ENCODE measurements around the gene TES. TPM values are rescaled to one million over a fixed set of nuclear protein-coding genes. Genes with fewer than 3 reads are reported as not detected.

TES gene
- polyA plus RNA-seq, 1 experiment = 93.2 TPM

DNA sequence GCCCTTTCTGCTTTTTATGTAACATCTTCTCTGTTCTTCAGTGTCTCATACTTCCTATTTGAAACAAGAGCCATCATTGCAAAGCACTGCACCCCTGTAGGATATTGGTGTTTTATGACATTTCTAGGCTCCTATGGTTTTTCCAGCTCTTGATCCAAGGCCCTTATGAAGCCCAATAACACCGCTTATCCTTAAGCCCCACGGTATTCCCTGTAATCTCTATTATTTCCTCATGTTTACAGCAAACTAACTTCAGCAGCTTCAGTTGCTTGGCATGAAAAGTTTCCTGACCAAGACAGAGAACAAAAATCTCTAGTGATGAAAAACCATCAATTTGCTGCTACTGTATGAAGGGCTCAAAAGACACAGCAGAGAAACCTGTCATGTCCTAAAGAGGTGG is 34.1 kb upstream of the TES start:
- Histone ChIP-seq H3K36me3 (ENCODE audit: control insufficient read depth, insufficient read depth, low read length) (no peaks in the 10 kb centered on the region), H3K27me3 (ENCODE audit: control insufficient read depth, insufficient read depth, low read length) (no peaks in the 10 kb centered on the region), H3K4me3 (ENCODE audit: low read depth, low read length) (no peak overlapping the region)
- ChIA-PET POLR2A (interaction anchor here (0.7 kb wide), 1 partner anchor 1645 kb away, joined by 3 read pairs; no protein-coding TSS in a partner anchor), CTCF (interaction anchor here (0.8 to 8.4 kb wide), 10 partner anchors 13 to 628 kb away, joined by 3 to 192 read pairs (median 6); no protein-coding TSS in a partner anchor)
- no peak for DNase-seq (ENCODE audit: low read depth)
- TF ChIP-seq, protein P1, sequence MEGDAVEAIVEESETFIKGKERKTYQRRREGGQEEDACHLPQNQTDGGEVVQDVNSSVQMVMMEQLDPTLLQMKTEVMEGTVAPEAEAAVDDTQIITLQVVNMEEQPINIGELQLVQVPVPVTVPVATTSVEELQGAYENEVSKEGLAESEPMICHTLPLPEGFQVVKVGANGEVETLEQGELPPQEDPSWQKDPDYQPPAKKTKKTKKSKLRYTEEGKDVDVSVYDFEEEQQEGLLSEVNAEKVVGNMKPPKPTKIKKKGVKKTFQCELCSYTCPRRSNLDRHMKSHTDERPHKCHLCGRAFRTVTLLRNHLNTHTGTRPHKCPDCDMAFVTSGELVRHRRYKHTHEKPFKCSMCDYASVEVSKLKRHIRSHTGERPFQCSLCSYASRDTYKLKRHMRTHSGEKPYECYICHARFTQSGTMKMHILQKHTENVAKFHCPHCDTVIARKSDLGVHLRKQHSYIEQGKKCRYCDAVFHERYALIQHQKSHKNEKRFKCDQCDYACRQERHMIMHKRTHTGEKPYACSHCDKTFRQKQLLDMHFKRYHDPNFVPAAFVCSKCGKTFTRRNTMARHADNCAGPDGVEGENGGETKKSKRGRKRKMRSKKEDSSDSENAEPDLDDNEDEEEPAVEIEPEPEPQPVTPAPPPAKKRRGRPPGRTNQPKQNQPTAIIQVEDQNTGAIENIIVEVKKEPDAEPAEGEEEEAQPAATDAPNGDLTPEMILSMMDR (IDR thresholded peaks at IDR 0.05; ENCODE audit: insufficient read depth, low read depth, low read length) = no peak

DNA sequence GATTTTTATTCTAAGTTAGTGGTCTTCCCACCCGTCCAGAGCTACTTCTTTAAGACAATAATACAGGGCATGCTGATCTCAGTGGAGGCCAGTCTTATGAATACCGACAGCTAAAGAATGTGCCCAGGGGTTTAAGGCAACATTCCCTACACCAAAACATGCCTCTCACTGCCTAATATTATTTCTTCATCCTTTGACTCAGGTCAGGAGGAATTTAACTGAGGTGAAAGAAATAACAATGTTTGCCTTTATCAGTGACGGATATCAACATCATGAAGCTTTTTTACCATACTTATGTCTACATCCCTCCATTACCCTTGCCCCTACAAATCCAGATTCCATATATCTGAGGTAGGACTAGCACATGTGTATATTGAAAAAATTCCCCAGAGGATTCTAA is 33.3 kb upstream of the TES start:
- TF ChIP-seq, protein P1 (IDR thresholded peaks at IDR 0.05; ENCODE audit: insufficient read depth, low read depth, low read length) = no peak
- ChIA-PET CTCF (interaction anchor here (0.6 to 8.4 kb wide), 13 partner anchors 10 to 627 kb away, joined by 3 to 192 read pairs (median 4); no protein-coding TSS in a partner anchor), POLR2A (interaction anchor here (0.7 kb wide), 1 partner anchor 1646 kb away, joined by 3 read pairs; no protein-coding TSS in a partner anchor)
- DNase-seq (ENCODE audit: low read depth) = no peak
- H3K4me3 ChIP-seq (ENCODE audit: low read depth, low read length) = no peak overlapping the region
- no peaks in the 10 kb centered on the region for H3K36me3 ChIP-seq (ENCODE audit: control insufficient read depth, insufficient read depth, low read length)
- H3K27me3 ChIP-seq (ENCODE audit: control insufficient read depth, insufficient read depth, low read length) = no peaks in the 10 kb centered on the region

DNA sequence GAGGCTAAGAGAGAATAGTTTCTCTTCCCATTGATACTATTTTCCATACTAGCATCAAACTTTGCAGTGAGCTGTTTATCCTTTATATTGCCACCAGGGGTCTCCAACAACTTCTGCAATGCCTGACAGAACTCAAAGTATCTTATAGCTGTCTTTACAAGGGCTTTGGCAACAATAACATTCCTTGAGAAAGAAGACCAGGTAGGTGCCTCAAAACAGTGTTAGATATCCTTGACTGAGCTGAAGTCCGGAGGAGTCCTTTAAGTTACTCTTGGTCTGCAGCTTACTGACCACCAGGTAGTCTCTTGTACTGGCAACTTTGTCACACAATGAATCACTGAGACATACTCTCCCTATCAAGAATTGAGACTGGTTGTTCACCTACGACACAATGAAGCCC is 30.0 kb upstream of the TES start:
- POLR2A ChIA-PET = interaction anchor here (1.0 kb wide), 1 partner anchor 32 kb away, joined by 3 read pairs; no protein-coding TSS in a partner anchor
- Histone ChIP-seq H3K27me3 (ENCODE audit: control insufficient read depth, insufficient read depth, low read length) (no peaks in the 10 kb centered on the region), H3K4me3 (ENCODE audit: low read depth, low read length) (no peak overlapping the region), H3K36me3 (ENCODE audit: control insufficient read depth, insufficient read depth, low read length) (no peaks in the 10 kb centered on the region)
- CTCF ChIA-PET = interaction anchor here (0.7 to 8.4 kb wide), 19 partner anchors 9 to 411 kb away, joined by 3 to 192 read pairs (median 4); no protein-coding TSS in a partner anchor
- TF ChIP-seq, protein P1 (IDR thresholded peaks at IDR 0.05; ENCODE audit: insufficient read depth, low read depth, low read length) = peak; percentile 78
- DNase-seq (ENCODE audit: low read depth) = no peak

DNA sequence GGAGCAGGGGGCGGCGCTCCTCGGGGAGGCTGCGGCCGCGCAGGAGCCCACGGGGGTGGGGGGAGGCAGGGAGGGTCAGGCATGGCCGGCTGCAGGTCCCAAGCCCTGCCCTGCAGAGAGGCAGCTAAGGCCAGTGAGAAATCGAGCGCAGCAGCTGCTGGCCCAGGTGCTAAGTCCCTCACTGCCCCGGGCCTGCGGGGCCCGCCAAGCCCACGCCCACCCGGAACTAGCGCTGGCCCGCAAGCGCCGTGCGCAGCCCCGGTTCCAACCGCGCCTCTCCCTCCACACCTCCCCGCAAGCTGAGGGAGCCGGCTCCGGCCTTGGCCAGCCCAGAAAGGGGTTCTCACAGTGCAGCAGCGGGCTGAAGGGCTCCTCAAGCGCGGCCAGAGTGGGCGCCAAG is 28.3 kb upstream of the TES start:
- Histone ChIP-seq H3K4me3 (ENCODE audit: low read depth, low read length) (no peak overlapping the region), H3K27me3 (ENCODE audit: control insufficient read depth, insufficient read depth, low read length) (no peaks in the 10 kb centered on the region), H3K36me3 (ENCODE audit: control insufficient read depth, insufficient read depth, low read length) (no peaks in the 10 kb centered on the region)
- POLR2A ChIA-PET = no interaction called here
- no peak for DNase-seq (ENCODE audit: low read depth)
- CTCF ChIA-PET = interaction anchor here (1.0 to 8.4 kb wide), 4 partner anchors 12 to 407 kb away, joined by 4 to 192 read pairs (median 38); no protein-coding TSS in a partner anchor
- TF ChIP-seq, protein P1 (IDR thresholded peaks at IDR 0.05; ENCODE audit: insufficient read depth, low read depth, low read length) = no peak

DNA sequence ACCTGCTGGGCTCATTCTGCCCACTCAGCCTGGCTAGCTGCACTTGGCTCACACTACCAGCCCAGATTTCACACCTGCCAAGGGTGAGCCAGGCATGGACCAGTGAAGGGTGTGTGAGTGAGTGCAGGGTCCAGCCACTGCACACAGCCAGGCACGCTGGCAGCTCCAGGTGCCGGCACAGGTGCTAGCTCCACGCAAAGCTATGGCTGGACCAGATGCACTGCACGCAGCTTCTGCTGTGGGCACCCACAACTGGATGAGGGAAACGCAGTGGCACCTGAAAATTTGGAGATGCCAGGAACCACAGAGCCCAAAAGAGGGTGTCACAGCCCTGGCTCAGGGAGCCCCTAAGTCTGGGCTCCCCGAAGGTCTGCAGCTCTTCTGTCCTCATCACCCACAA is 24.9 kb upstream of the TES start:
- Histone ChIP-seq H3K36me3 (ENCODE audit: control insufficient read depth, insufficient read depth, low read length) (no peaks in the 10 kb centered on the region), H3K4me3 (ENCODE audit: low read depth, low read length) (no peak overlapping the region), H3K27me3 (ENCODE audit: control insufficient read depth, insufficient read depth, low read length) (no peaks in the 10 kb centered on the region)
- ChIA-PET POLR2A (no interaction called here), CTCF (interaction anchor here (0.6 to 3.4 kb wide), 5 partner anchors 11 to 619 kb away, joined by 3 to 28 read pairs (median 3); no protein-coding TSS in a partner anchor)
- TF ChIP-seq, protein P1 (IDR thresholded peaks at IDR 0.05; ENCODE audit: insufficient read depth, low read depth, low read length) = no peak
- no peak for DNase-seq (ENCODE audit: low read depth)
